OCI-LY1 (cell line): Measurements from ENCODE around the gene IGF1R.

ENCODE experiments used
- H2AFZ ChIP-seq: fragments of 200-600 bp; sonication (generic), shearing (Covaris generic); 2 replicates; pipeline ENCODE4 v1.6.0; 2014; ENCODE audit warnings: antibody characterized with exemption, mild to moderate bottlenecking, low read length
- H3F3A ChIP-seq: fragments of 200-600 bp; sonication (generic), shearing (Covaris generic); 2 replicates; pipeline ENCODE4 v1.6.0; 2014; ENCODE audit warnings: mild to moderate bottlenecking, antibody characterized with exemption, low read length, moderate library complexity; ENCODE audit not compliant: insufficient read depth
- H3K27ac ChIP-seq: fragments of 200-600 bp; sonication (generic); 2 replicates; pipeline ENCODE4 v1.5.1; 2014; ENCODE audit warnings: low read length, mixed run types, mild to moderate bottlenecking, low read depth; ENCODE audit not compliant: poor library complexity, severe bottlenecking
- H3K27me3 ChIP-seq: fragments of 200-600 bp; sonication (generic); 2 replicates; pipeline ENCODE4 v1.6.0; 2014; ENCODE audit warnings: antibody characterized with exemption, mild to moderate bottlenecking, low read length, moderate library complexity; ENCODE audit not compliant: insufficient read depth
- H3K36me3 ChIP-seq: fragments of 200-600 bp; sonication (generic); 2 replicates; pipeline ENCODE4 v1.6.1; 2014; ENCODE audit warnings: mild to moderate bottlenecking, antibody characterized with exemption, low read length, moderate library complexity, mixed read lengths; ENCODE audit not compliant: insufficient read depth
- H3K4me1 ChIP-seq: fragments of 200-600 bp; sonication (generic); 2 replicates; pipeline ENCODE4 v1.5.1; 2014; ENCODE audit warnings: mild to moderate bottlenecking, low read length, moderate library complexity; ENCODE audit not compliant: insufficient read depth, severe bottlenecking
- H3K4me2 ChIP-seq: fragments of 200-600 bp; sonication (generic), shearing (Covaris generic); 2 replicates; pipeline ENCODE4 v1.6.1; 2014; ENCODE audit warnings: low read length
- H3K4me3 ChIP-seq: fragments of 200-600 bp; sonication (generic); 2 replicates; pipeline ENCODE4 v1.5.1; 2014; ENCODE audit warnings: low read length, low read depth, mild to moderate bottlenecking, mixed read lengths; ENCODE audit not compliant: poor library complexity, severe bottlenecking
- H3K79me2 ChIP-seq: fragments of 200-600 bp; shearing (Covaris generic); 2 replicates; pipeline ENCODE4 v1.6.1; 2016; ENCODE audit warnings: mixed run types, low read length, mixed read lengths; ENCODE audit not compliant: insufficient read depth
- H3K9ac ChIP-seq: fragments of 200-600 bp; sonication (generic), shearing (Covaris generic); 2 replicates; pipeline ENCODE4 v1.6.1; 2014; ENCODE audit warnings: mild to moderate bottlenecking, low read length, mixed read lengths
- H3K9me2 ChIP-seq: fragments of 200-600 bp; sonication (generic), shearing (Covaris generic); 2 replicates; pipeline ENCODE4 v1.6.1; 2014; ENCODE audit warnings: low read depth, mild to moderate bottlenecking, low read length, mixed read lengths
- H3K9me3 ChIP-seq: fragments of 200-600 bp; shearing (Covaris generic); 2 replicates; pipeline ENCODE4 v1.6.1; 2014; ENCODE audit warnings: low read length, mixed read lengths
- H4K20me1 ChIP-seq: fragments of 200-600 bp; sonication (generic), shearing (Covaris generic); 2 replicates; pipeline ENCODE4 v1.6.0; 2016; ENCODE audit warnings: mild to moderate bottlenecking, low read length; ENCODE audit not compliant: insufficient read depth
- EZH2 ChIP-seq: fragments of 200-600 bp; sonication (generic), shearing (Covaris generic); IDR thresholded peaks from 2 replicates; pipeline ENCODE4 v1.8.0; 2017; ENCODE audit warnings: borderline replicate concordance, mixed run types, mild to moderate bottlenecking, antibody characterized with exemption, low read length, moderate library complexity, mixed read lengths
- TF ChIP-seq, protein P1 (sequence below): fragments of 200-600 bp; sonication (generic), shearing (Covaris generic); IDR thresholded peaks from 2 replicates; pipeline ENCODE4 v1.5.1; 2017; ENCODE audit warnings: mild to moderate bottlenecking, antibody characterized with exemption, low read length, moderate library complexity, mixed read lengths

The IGF1R gene

DNA sequence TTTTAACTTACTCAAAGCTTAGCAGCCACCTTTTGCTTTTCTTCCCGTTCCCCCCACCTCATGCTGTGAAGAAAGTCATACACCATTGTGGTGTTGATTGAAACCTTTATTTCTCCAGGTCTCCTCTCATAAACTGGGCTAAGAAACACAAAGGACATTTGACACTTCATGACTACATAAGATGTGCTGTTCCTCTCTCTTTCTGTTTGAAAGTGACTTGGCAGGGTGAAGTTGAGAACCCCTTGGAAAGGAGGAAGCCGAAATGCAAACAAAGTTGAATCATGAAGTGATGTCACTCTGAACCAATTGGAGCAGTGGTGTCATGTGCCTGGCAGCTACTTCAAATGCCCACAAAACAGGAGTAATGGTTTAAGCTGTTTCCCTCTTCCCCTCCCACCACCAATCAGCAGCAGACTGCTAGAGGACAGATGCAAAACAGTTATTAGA lies 174.7 kb downstream of the IGF1R start:
- H2AFZ ChIP-seq, result no peak overlapping the region
- H3K79me2 ChIP-seq, result no peaks in the 10 kb centered on the region
- peaks cover 6% of the 10 kb centered on the region; the same call in 1 of the 2 replicates for H3K9me3 ChIP-seq
- H3F3A ChIP-seq, result no peaks in the 10 kb centered on the region
- H3K9ac ChIP-seq, result no peak overlapping the region
- no peak overlapping the region for H3K4me3 ChIP-seq
- no peaks in the 10 kb centered on the region; the same call in 1 of the 2 replicates for H3K27me3 ChIP-seq
- H3K36me3 ChIP-seq, result no peaks in the 10 kb centered on the region
- H3K4me1 ChIP-seq, result no peaks in the 10 kb centered on the region
- TF ChIP-seq, protein P1, sequence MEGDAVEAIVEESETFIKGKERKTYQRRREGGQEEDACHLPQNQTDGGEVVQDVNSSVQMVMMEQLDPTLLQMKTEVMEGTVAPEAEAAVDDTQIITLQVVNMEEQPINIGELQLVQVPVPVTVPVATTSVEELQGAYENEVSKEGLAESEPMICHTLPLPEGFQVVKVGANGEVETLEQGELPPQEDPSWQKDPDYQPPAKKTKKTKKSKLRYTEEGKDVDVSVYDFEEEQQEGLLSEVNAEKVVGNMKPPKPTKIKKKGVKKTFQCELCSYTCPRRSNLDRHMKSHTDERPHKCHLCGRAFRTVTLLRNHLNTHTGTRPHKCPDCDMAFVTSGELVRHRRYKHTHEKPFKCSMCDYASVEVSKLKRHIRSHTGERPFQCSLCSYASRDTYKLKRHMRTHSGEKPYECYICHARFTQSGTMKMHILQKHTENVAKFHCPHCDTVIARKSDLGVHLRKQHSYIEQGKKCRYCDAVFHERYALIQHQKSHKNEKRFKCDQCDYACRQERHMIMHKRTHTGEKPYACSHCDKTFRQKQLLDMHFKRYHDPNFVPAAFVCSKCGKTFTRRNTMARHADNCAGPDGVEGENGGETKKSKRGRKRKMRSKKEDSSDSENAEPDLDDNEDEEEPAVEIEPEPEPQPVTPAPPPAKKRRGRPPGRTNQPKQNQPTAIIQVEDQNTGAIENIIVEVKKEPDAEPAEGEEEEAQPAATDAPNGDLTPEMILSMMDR, result no peak
- no peak for TF ChIP-seq EZH2
- no peaks in the 10 kb centered on the region for H3K9me2 ChIP-seq
- no peak overlapping the region for H3K27ac ChIP-seq
- no peaks in the 10 kb centered on the region for H4K20me1 ChIP-seq
- no peak overlapping the region for H3K4me2 ChIP-seq

DNA sequence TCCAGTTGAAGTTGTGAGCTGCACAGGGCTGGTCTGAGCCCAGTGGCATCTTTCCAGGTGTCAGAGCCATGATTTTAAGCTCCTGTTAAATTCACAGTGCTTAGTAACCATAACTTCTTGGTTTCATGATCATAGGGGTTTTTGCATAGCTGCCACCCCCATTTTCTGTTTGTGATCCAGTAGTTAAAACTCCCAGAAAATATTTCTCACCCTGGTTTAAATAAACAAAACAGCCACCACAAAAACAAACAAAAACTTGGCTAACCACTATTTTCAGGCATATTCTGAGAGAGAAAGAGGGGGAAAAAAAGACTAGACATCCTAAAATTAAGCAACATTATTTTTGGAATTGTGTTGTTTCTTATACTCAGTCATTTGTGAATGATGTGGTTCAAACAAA lies 175.3 kb downstream of the IGF1R start:
- H3K79me2 ChIP-seq, result no peaks in the 10 kb centered on the region
- no peak overlapping the region for H3K27ac ChIP-seq
- H3K4me1 ChIP-seq, result no peaks in the 10 kb centered on the region
- no peaks in the 10 kb centered on the region for H3K36me3 ChIP-seq
- H3K9me2 ChIP-seq, result no peaks in the 10 kb centered on the region
- no peak overlapping the region for H2AFZ ChIP-seq
- H3K27me3 ChIP-seq, result no peaks in the 10 kb centered on the region; the same call in 1 of the 2 replicates
- H3K4me3 ChIP-seq, result no peak overlapping the region
- TF ChIP-seq, protein P1, result no peak
- no peak for TF ChIP-seq EZH2
- H3K9ac ChIP-seq, result no peak overlapping the region
- peaks cover 11% of the 10 kb centered on the region; the same call in 1 of the 2 replicates for H3K9me3 ChIP-seq
- H4K20me1 ChIP-seq, result no peaks in the 10 kb centered on the region
- H3K4me2 ChIP-seq, result no peak overlapping the region
- H3F3A ChIP-seq, result no peaks in the 10 kb centered on the region

DNA sequence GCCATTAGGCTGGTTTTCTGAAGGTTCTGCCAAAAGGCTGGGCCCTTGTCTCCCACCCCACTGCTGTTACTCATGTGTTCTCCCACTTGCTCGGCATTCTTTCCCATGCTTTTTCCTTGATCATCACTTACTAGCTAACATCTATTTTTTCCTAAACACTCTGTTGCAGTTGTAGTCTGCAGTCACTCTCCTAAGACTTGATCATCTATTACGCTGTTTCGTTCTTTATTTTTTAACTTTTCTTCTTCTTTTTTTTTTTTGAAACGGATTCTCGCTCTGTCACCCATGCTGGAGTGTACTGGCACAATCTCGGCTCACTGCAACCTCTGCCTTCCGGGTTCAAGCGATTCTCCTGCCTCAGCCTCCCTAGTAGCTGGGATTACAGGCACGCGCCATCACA lies 176.3 kb downstream of the IGF1R start:
- no peak overlapping the region for H3K27ac ChIP-seq
- no peak overlapping the region for H2AFZ ChIP-seq
- H3K9me2 ChIP-seq, result no peaks in the 10 kb centered on the region
- no peaks in the 10 kb centered on the region for H4K20me1 ChIP-seq
- H3K79me2 ChIP-seq, result no peaks in the 10 kb centered on the region
- TF ChIP-seq EZH2, result no peak
- TF ChIP-seq, protein P1, result no peak
- H3F3A ChIP-seq, result no peaks in the 10 kb centered on the region
- H3K9me3 ChIP-seq, result peaks cover 14% of the 10 kb centered on the region; the same call in 1 of the 2 replicates
- H3K9ac ChIP-seq, result no peak overlapping the region
- H3K27me3 ChIP-seq, result no peaks in the 10 kb centered on the region; the same call in 1 of the 2 replicates
- no peaks in the 10 kb centered on the region for H3K36me3 ChIP-seq
- H3K4me2 ChIP-seq, result no peak overlapping the region
- no peak overlapping the region for H3K4me3 ChIP-seq
- H3K4me1 ChIP-seq, result no peaks in the 10 kb centered on the region
